Inferior parietal cortex (tissue), 1 donor: ENCODE data around the gene DEPDC1B.
"Not testable (repeated sequence)": the region's sequence is repeated elsewhere in the genome, so short reads cannot be mapped to it uniquely, and the experiment has no call there.

Experiments used
- DNase-seq: peaks from one replicate; pipeline ENCODE4 v3.0.0-alpha.2; 2016; ENCODE audit errors: extremely low spot score

Gene DEPDC1B, protein sequence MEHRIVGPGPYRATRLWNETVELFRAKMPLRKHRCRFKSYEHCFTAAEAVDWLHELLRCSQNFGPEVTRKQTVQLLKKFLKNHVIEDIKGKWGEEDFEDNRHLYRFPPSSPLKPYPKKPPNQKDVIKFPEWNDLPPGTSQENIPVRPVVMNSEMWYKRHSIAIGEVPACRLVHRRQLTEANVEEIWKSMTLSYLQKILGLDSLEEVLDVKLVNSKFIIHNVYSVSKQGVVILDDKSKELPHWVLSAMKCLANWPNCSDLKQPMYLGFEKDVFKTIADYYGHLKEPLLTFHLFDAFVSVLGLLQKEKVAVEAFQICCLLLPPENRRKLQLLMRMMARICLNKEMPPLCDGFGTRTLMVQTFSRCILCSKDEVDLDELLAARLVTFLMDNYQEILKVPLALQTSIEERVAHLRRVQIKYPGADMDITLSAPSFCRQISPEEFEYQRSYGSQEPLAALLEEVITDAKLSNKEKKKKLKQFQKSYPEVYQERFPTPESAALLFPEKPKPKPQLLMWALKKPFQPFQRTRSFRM

DNA sequence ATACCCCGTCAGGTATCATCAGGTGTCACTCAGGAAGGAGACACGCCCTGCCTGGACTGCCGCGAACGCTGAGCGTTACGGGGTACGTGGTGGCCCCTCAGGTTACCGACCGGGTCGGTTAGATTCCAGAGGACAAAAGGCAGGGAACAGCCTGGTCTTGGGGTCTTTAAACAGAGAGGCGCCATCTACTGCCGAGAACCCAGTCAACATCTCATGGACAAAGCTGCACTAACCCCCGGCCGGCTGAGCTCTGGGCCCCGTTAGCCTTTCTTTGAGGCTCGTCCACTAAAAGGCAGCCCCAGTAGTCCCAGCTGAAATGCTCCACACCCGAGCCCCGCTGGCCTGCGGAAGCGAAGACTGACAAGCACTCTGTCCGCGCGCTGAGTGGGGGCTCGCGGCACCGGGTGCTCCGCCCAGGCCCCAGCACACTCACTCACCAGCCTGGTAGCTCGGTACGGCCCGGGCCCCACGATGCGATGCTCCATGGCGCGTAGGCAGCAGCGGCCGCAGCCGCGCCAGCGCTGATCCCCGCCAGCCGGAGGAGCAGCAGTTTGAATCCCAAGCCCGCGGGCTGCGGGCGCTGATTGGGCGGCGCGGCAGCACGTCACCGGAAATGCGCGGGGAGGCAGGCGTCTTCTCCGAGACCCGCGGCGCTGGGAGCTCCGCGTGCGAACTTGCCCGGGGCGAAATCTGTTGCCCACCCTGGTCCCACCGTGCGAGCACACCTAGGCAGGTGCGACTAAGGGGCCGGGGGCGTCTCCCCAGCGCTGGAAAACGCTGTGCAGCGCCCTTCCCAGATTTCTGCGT is at the start of gene DEPDC1B:
DEPDC1B (minus strand) TSS at position 558 of the 807 bp plus-strand sequence; CDS start at position 485, 73 bp downstream.
- DNase-seq: peak; percentile 90

DNA sequence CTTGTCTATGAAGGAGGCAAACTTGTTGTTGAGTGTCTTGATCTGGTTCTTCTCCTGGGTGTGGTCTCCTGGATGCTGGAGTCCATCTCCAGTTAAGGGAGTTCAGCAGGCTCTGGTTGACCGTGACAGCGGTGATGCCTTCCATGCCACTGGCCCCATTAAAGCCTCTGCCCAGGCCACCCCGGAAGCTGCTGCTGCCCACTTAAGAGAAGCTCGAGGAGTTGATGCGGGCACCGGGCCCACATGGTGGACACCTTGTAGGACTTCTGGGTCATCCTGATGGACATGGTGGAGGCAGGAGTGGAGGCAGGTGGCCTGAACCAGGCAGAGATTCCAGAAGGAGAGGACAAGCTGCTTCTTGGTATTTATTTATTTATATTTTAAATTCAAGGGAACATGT is 44.7 kb upstream of the DEPDC1B start:
- DNase-seq: no peak

DNA sequence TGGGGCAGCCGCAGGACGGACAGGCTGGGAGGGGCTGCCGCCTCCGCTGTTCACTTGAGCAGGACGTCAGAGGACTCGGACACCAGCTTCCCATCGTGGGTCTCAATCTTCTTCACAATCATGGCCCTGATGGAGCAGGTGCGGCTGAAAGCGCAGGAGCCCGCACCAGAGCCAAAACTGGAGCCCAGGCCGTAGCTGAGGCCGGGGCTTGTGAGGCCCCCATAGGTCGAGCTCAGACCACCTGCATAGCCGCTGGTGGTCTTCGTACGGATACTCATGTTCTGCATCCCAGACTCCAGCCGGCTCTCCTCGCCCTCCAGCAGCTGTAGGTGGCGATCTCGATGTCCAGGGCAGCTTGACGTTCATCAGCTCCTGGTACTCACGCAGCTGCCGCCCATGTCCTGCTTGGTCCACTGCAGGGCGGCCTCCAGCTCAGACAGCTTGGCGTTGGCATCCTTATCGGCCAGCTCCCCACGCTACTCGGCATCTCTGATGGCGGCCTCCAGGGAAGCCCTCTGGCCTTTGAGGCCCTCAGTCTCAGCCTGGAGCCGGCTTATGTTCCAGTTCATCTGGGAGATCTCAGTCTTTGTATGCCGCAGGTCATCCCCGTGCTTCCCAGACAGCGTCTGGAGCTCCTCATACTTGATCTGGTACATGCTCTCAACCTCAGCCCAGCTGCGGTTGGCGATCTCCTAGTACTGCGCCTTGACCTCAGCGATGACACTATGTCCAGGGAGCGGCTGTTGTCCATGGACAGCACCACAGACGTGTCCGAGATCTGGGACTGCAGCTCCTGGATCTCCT is 43.7 kb upstream of the DEPDC1B start:
- no peak for DNase-seq

- DNase-seq: no peak
These were observed 40.4 kb upstream of the DEPDC1B start for GRCh38 chr5:60740322-60740721.

- DNase-seq: no peak
These were observed 39.0 kb upstream of the DEPDC1B start for GRCh38 chr5:60738933-60739332.

DNA sequence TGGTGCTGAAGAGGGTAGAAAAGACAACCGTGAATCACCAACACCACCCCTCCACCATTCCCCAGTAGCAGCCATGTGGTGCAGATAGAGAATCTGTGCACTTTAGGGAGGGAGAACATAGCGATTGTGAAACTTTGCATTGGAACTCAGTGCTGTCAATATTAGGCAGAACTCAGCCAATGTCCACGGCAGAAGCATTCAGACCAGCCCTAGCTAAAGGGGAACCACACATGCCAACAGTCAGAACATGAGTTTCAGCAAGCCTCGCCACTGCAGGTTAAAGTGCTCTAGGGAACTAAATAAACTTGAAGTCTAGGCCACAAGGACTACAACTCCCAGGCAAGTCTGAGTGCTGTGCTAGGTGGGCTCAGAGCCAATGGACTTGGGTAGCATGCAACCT is 38.5 kb upstream of the DEPDC1B start:
- DNase-seq: no peak

DNA sequence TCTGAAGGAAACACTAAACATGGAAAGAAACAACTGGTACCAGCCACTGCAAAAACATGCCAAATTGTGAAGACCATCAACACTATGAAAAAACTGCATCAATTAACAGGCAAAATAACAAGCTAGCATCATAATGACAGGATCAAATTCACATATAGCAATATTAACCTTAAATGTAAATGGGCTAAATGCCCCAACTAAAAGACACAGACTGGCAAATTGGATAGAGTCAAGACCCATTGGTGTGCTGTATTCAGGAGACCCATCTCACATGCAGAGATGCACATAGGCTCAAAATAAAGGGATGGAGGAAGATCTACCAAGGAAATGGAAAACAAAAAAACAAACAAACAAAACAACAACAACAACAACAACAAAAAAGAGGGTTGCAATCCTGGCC is 30.9 kb upstream of the DEPDC1B start:
- DNase-seq: not testable (repeated sequence)

DNA sequence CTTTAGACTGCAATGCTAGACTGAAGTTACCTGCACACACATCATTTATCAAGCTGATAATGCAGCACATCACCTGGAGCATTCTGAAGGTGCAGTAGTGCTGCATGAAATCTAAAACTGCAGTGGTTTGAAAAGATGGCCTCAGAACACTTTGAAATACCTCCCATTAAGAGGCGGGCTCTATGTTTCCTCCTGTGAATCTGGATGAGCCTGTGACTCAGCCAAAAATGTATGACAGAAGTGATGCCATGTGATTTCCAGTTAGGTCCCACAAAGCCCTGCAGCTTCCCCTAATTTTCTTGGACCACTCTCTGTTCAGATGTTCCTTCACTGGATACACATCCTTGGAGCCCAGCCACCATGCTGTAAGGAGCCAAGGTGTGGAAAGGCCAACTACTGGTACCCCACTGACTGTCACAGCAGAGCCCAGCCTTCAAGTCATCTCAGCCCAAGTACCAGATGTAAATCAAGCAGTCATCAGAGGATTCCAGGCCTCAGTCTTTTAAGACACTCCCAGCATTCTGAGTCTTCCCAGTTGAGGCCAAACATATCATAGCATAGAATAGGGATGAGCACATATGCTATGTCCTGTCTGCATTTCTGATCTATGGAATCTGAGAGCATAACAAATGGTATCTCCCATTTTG is 27.2 kb upstream of the DEPDC1B start:
- no peak for DNase-seq

DNA sequence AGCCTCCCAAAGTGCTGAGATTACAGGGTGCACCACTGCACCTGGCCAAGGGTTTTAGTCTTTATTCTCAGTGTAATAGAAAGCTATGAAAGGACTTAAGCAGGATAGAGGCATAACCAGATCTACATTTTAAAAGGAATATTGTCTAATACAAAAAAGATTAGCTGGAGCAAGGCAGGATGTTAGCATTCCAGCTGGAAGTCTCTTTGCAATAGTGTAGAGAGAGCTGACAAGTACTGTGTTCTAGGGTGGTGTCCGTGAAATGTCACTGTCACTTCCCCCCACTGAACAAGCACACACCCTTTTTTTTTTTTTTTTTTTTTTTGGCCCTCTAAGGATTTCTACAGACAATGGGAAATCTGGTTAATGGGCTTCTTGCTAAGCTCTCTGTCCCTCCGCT is 24.2 kb upstream of the DEPDC1B start:
- no peak for DNase-seq

DNA sequence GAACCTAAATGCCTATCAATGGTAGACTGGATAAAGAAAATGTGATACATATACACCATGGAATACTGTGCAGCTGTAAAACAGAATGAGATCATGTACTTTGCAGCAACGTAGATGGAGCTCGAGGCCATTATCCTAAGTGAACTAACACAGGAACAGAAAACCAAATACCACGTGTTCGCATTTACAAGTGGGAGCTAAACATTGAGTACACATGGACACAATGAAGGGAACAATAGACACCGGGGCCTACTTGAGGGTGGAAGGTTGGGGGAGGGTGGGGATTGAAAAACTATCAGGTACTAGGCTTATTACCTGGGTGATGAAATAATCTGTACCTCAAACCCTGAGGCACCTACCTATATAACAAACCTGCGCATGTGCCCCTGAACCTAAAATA is 22.4 kb upstream of the DEPDC1B start:
- no peak for DNase-seq

- no peak for DNase-seq
These were observed 19.4 kb upstream of the DEPDC1B start for GRCh38 chr5:60719329-60719728.

DNA sequence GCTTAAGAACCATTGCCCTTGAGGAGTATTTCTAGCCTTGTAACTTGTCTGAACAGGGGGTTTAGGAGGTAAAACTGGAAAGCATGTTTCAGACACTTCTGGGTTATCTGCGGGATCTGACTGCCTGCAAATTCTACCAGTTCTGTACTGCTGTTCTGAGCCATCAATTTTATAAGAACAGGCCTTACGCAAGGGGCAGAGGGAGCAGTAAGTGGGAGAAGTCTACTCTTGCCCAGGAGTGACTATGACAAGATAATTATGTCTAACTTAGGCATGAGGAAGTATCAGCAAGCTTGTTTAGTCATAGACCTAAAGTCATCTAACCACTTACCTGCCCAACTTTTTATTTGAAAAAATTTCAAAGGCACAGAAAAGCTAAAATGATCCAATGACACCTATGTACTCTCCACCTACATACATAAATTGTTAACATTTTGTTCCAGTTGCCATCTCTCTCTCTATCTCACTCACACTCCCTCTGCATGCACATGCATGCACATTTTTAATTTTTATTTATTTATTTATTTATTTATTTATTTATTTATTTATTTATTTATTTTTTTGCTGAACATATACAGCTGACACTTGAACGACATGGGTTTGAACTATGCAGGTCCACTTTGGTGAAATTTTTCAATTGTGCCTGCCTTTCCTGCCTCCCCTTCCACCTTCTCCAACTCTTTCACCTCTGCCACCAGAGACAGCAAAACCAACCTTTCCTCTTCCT is 18.4 kb upstream of the DEPDC1B start:
- no peak for DNase-seq

DNA sequence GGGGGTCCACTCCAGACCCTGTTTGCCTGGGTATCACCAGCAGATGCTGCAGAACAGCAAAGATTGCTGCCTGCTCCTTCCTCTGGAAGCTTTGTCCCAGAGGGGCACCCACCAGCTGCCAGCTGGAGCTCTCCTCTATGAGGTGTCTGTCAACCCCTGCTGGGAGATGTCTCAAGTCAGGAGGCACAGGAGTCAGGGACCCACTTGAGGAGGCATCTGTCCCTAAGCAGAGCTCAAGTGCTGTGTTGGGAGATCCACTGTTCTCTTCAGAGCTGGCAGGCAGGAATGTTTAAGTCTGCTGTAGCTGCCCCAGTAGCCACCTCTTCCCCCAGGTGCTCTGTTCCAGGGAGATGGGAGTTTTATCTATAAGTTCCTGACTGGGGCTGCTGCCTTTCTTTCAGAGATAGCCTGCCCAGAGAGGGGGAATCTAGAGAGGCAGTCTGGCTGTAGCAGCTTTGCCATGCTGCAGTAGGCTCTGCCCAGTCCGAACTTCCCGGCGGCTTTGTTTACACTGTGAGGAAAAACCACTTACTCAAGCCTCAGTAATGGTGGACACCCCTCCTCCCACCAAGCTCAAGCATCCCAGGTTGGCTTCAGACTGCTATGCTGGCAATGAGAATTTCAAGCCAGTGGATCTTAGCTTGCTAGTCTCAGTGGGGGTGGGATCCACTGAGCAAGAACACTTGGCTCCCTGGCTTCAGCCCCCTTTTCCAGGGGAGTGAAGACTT is 15.4 kb upstream of the DEPDC1B start:
- not testable (repeated sequence) for DNase-seq

GRCh38 chr5:60712950-60713349 is 13.0 kb upstream of the DEPDC1B start:
- DNase-seq: no peak

DNA sequence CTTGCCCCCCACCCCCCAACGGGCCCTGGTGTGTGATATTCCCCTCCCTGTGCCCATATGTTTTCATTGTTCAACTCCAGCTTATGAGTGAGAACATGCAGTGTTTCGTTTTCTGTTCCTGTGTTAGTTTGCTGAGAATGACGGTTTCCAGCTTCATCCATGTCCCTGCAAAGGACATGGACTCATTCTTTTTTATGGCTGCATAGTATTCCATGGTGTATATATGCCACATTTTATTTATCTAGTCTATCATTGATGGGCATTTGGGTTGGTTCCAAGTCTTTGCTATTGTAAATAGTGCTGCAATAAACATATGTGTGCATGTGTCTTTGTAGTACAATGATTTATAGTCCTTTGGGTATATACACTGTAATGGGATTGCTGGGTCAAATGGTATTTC is 11.9 kb upstream of the DEPDC1B start:
- DNase-seq: not testable (repeated sequence)

- no peak for DNase-seq
These were observed 10.4 kb upstream of the DEPDC1B start for GRCh38 chr5:60710362-60710761.

DNA sequence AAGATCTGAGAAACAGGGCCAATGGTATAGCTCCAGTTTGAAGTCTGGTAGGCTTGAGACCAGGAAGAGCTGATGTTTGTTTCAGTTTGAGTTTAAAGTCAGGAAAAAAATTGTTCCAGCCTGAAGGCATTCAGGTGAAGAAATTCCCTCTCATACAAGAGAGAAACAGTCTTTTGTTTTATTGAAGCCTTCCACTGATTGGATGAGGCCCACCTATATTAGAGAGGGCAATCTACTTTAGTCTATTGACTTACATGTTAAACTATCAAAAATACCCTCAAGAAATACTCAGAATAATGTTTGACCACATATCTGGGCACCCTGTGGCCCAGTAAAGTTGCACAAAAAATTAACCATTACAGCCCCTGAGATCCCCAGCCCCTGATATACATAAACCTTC is 5.2 kb upstream of the DEPDC1B start:
- no peak for DNase-seq

- no peak for DNase-seq
These were observed 4.0 kb upstream of the DEPDC1B start for GRCh38 chr5:60703944-60704343.

- no peak for DNase-seq
These were observed 1.5 kb upstream of the DEPDC1B start for GRCh38 chr5:60701321-60701968.

DNA sequence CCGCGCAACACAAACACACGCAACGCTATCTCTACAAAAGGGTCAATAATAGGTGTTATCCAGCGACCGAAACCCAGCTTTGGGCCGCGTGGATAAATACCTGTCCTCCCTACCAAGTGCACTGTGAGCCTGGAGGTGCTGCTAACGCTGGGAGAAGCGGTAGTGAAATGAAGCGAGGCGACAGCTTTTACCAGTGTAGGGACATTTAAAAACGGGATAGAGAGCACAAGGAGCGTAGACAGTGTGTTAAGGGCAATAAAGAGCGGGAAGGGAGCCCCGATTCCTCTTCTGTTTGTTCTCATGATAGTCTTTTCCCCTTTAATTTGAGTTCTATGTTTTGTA is 421 bp upstream of the DEPDC1B start:
- peak; percentile 62 for DNase-seq
